Measurements from ENCODE around the gene OLFML3. TPM values are rescaled to one million over a fixed set of nuclear protein-coding genes. Genes with fewer than 3 reads are reported as not detected.

OLFML3 gene
- total and polyA plus RNA-seq, 2 donors (not counting 3 experiments of a cell fraction or from before 2014, with no cell fraction given), result 3.4 to 3.9 TPM

DNA sequence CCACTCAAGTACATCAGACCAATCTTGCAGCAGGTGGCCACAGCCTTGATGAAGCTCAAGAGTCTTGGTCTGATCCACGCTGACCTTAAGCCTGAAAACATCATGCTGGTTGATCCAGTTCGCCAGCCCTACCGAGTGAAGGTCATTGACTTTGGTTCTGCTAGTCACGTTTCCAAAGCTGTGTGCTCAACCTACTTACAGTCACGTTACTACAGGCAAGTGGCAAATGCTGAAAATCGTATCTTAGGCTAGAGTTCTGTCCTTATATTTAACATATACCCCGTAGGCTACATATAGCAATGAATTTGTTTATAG is 38.1 kb upstream of the OLFML3 start:
- H3K79me2 ChIP-seq (ENCODE audit: control insufficient read depth, insufficient read depth, low read length), result peaks cover 83% of the 10 kb centered on the region
- ChIA-PET CTCF (no interaction called here), POLR2A (no interaction called here)
- no peaks in the 10 kb centered on the region for H3K27me3 ChIP-seq (ENCODE audit: control insufficient read depth in 2 of 2, insufficient read depth in 2 of 2, low read length in 2 of 2)
- H3K9me1 ChIP-seq (replicated peaks; ENCODE audit: control insufficient read depth, extremely low read depth, insufficient read depth, low read length), result no peaks in the 10 kb centered on the region
- TF ChIP-seq JUN (IDR thresholded peaks at IDR 0.05; ENCODE audit: borderline replicate concordance, insufficient read depth, insufficient read length, low read depth), result no peak
- TF ChIP-seq, protein P1, sequence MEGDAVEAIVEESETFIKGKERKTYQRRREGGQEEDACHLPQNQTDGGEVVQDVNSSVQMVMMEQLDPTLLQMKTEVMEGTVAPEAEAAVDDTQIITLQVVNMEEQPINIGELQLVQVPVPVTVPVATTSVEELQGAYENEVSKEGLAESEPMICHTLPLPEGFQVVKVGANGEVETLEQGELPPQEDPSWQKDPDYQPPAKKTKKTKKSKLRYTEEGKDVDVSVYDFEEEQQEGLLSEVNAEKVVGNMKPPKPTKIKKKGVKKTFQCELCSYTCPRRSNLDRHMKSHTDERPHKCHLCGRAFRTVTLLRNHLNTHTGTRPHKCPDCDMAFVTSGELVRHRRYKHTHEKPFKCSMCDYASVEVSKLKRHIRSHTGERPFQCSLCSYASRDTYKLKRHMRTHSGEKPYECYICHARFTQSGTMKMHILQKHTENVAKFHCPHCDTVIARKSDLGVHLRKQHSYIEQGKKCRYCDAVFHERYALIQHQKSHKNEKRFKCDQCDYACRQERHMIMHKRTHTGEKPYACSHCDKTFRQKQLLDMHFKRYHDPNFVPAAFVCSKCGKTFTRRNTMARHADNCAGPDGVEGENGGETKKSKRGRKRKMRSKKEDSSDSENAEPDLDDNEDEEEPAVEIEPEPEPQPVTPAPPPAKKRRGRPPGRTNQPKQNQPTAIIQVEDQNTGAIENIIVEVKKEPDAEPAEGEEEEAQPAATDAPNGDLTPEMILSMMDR (IDR thresholded peaks at IDR 0.05; ENCODE audit: extremely low read depth in 1 of 2, insufficient read depth in 1 of 2, low read depth in 1 of 2, low read length in 2 of 2), result no peak
- TF ChIP-seq, protein P2, sequence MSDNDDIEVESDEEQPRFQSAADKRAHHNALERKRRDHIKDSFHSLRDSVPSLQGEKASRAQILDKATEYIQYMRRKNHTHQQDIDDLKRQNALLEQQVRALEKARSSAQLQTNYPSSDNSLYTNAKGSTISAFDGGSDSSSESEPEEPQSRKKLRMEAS (IDR thresholded peaks at IDR 0.05; ENCODE audit: insufficient read depth, insufficient read length), result no peak
- no peaks in the 10 kb centered on the region for H4K20me1 ChIP-seq (replicated peaks; ENCODE audit: control insufficient read depth, extremely low read depth, insufficient read depth, low read length)
- intact Hi-C loops (cut with micrococcal nuclease), result no loop called here
- FAIRE-seq (no peak), DNase-seq (ENCODE audit: low read depth, low spot score) (no peak)
- BruUV-seq (replicated peaks), result no TSS peak
- H3K9ac ChIP-seq (replicated peaks; ENCODE audit: extremely low read depth, insufficient read depth, low read length), result no peak overlapping the region
- H2AFZ ChIP-seq (ENCODE audit: low read depth, low read length), result no peak overlapping the region
- dilution Hi-C loops (cut with MboI; ENCODE audit: extremely low pct_ligation_motif_present, low sequenced_read_pairs), result no loop called here
- no peak overlapping the region for H3K4me2 ChIP-seq (ENCODE audit: insufficient read depth, low read length)
- H3K4me3 ChIP-seq (replicated peaks in 1 of 3; ENCODE audit: insufficient read depth in 1 of 3, low read depth in 1 of 3, low read length in 3 of 3), result no peak overlapping the region
- peaks cover 20% of the 10 kb centered on the region for H3K4me1 ChIP-seq (ENCODE audit: control insufficient read depth, extremely low read depth, insufficient read depth, low read length)
- H3K27ac ChIP-seq (ENCODE audit: insufficient read depth, low read depth, low read length), result no peak overlapping the region
- H3K36me3 ChIP-seq (ENCODE audit: control insufficient read depth in 2 of 2, extremely low read depth in 1 of 2, insufficient read depth in 2 of 2, low read length in 2 of 2), result peaks cover 3 to 10% of the 10 kb centered on the region in 2 experiments
- H3K9me3 ChIP-seq (replicated peaks; ENCODE audit: control insufficient read depth, insufficient read depth, low read length), result no peaks in the 10 kb centered on the region

DNA sequence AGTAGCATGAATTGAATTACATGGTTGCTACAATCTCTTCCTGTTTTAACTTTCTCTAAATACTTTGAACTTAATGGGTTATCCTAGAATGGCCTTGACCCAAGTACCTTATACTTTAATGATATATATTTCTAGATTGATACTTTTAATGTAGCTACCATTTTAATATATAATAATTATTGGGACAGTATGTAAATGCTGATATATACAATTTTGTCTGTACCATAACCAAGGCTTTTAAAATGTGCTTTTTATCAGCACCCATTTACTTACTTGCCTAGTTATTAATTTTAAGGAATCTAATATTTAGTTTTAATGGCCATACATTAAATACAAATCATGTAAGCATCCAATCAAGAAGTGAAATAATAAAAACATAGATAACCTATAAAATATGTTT is 36.7 kb upstream of the OLFML3 start:
- no peak overlapping the region for H3K27ac ChIP-seq (ENCODE audit: insufficient read depth, low read depth, low read length)
- H3K4me1 ChIP-seq (ENCODE audit: control insufficient read depth, extremely low read depth, insufficient read depth, low read length), result peaks cover 20% of the 10 kb centered on the region
- no peaks in the 10 kb centered on the region for H3K27me3 ChIP-seq (ENCODE audit: control insufficient read depth in 2 of 2, insufficient read depth in 2 of 2, low read length in 2 of 2)
- no peaks in the 10 kb centered on the region for H3K9me3 ChIP-seq (replicated peaks; ENCODE audit: control insufficient read depth, insufficient read depth, low read length)
- BruUV-seq (replicated peaks), result no TSS peak
- H2AFZ ChIP-seq (ENCODE audit: low read depth, low read length), result no peak overlapping the region
- no peak overlapping the region for H3K9ac ChIP-seq (replicated peaks; ENCODE audit: extremely low read depth, insufficient read depth, low read length)
- CTCF ChIA-PET, result no interaction called here
- H3K36me3 ChIP-seq (ENCODE audit: control insufficient read depth in 2 of 2, extremely low read depth in 1 of 2, insufficient read depth in 2 of 2, low read length in 2 of 2), result peaks cover 3 to 10% of the 10 kb centered on the region in 2 experiments
- H3K4me3 ChIP-seq (replicated peaks in 1 of 3; ENCODE audit: insufficient read depth in 1 of 3, low read depth in 1 of 3, low read length in 3 of 3), result no peak overlapping the region
- TF ChIP-seq, protein P2 (IDR thresholded peaks at IDR 0.05; ENCODE audit: insufficient read depth, insufficient read length), result no peak
- H3K79me2 ChIP-seq (ENCODE audit: control insufficient read depth, insufficient read depth, low read length), result peaks cover 88% of the 10 kb centered on the region
- intact Hi-C loops (cut with micrococcal nuclease) (no loop called here), dilution Hi-C loops (cut with MboI; ENCODE audit: extremely low pct_ligation_motif_present, low sequenced_read_pairs) (no loop called here)
- FAIRE-seq (no peak), DNase-seq (ENCODE audit: low read depth, low spot score) (no peak)
- H3K9me1 ChIP-seq (replicated peaks; ENCODE audit: control insufficient read depth, extremely low read depth, insufficient read depth, low read length), result no peaks in the 10 kb centered on the region
- no peak overlapping the region for H3K4me2 ChIP-seq (ENCODE audit: insufficient read depth, low read length)
- POLR2A ChIA-PET, result no interaction called here
- H4K20me1 ChIP-seq (replicated peaks; ENCODE audit: control insufficient read depth, extremely low read depth, insufficient read depth, low read length), result no peaks in the 10 kb centered on the region
